NOMO-1 treated with DMSO at 0.1 percent for 48 hours (cell line): ENCODE results near the gene PITX3.

Experiments used
- DNase-seq: peaks from one replicate; lab custom pipeline; 2025; ENCODE audit not compliant: unreplicated experiment; lab: John Stamatoyannopoulos, UW

Gene PITX3

DNA sequence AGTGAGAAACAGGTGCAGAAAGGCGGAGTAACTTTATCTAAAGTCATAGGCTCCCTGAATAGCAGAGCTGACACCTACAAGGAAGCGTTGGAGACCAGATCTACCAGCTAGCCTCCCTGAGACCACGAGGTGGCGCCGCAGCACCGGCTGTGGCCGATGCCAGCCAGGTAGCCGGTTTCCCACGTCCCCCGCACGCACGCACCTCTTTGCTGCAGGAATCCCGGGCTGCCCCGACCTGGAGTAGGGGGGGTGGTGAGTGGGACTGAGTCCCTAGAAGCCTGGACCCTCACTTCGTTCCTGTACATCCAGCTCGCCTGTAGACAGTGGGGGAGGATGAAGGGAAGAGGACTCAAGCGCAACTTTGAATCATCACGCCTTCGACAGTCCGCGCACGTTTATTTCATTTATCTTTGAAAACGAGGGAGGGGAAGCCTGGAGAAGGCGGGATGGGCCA is 11.5 kb downstream of the PITX3 start:
- DNase-seq, result peak; percentile 67

DNA sequence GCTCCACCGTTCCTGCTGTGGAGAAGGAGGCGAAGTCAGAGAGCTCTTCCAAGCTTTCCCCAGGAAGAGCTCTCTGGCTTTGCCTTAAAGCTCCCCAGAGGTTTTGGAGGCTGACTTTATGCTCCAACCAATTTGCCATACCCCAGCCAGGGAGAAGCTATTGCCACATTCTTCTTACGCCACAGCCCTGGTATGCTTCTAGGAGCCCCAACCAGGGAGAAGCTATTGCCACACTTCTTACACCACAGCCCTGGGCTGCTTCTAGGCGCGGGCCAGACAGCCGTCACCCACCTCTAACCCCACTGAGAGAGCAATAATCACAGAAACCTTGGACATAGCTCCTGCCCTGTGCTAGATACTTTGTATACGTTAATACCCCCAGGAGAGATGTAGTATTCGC is 14.3 kb downstream of the PITX3 start:
- DNase-seq, result peak; percentile 89

GRCh38 chr10:102226542-102226870 is 14.8 kb downstream of the PITX3 start:
- DNase-seq, result no peak

DNA sequence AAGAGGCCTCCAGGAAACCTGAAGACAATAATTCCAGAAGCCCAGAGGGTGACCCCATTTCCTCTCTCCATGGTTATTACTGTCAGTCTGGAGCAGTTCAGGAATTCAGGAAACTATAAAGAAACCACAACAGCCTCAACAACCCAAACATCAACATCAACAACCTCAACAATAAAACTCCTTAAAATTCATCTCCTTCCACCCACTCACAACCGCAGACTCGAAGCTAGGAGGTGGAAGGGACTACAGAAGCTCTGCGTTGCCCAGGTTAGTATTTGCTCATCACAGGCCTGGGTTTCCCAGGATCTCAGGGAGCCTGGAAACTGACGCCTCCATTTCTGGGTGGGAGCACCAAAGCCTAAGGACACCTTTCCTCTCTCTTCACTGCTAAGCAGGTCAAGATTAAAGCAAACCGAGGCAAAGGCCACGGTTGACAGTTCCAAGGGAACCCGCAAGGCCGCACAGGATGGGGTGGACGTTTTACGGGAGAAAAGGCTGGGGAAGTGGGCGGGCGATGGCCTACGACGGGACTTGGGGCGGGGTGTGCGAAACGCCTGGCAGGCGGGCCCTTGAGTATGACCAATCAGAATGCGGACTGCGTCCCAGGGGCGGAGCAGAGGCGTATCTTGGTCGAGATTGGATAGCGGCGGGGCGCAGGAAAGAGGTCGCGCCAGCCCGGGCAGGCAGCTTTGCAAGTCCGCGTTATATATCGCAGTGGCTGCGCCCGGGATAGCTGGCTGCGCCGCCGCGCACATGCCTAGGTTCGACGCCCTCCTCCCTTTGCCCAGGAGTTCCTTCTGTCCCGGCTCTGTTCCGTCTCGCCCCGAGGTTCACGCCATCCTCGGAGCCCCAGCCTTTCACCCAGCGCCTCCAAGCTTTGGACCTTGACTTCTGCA is 15.4 kb downstream of the PITX3 start, which contains the start of gene ELOVL3:
Gene ELOVL3 (plus strand): TSS at position 654 of the 896 bp plus-strand sequence. CDS start 250 bp downstream, outside the sequence.
- peak; percentile 97 for DNase-seq

DNA sequence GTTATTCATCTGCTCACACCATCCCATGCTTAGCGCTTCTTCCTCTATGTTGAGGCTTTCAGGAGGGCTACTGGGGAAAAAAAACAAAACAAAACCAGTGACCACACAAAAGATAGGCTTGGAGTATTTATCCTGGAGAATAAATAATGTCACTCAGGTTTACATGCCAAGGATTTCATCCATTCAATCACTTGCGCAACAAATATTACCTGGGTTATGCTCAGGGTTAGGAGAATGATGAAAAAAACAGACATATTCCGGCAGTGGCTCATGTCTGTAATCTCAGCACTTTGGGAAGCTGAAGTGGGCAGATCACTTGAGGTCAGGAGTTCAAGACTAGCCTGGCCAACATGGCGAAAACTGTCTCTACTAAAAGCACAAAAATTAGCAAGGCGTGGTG is 18.5 kb downstream of the PITX3 start:
- no peak for DNase-seq

DNA sequence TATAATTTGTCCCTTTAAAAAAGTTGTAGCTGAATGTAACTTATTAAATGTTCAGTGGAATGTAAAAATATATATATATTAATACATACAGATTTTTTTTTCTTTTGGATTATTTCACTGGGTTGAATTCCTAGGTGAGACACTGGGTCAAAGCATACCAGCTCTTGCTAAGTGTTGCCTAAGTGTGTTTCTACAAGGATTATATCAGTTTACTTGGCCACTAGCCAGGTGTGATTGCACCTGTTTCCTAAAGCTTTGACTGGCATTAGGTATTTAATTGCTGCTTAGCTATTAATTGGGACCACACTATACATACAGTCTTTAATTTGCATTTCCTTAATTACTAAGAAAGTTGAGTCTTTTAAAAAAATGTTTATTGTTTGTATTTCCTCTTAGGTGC is 20.7 kb downstream of the PITX3 start:
- no peak for DNase-seq

DNA sequence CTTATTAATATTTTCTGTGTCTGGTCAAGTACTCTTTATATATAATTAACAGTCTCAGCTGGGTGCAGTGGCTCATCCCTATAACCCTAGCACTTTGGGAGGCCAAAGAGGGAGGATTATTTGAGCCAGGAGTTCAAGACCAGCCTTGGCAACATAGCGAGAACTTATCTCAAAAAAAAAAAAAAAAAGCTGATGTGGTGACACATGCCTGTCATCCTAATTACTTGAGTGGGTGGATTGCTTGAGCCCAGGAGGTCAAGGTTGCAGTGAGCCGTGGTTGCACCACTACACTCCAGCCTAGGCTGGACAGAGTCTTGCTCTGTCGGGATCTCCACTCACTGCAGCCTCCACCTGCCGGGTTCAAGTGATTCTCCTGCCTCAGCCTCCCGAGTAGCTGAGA is 21.9 kb downstream of the PITX3 start:
- no peak for DNase-seq

DNA sequence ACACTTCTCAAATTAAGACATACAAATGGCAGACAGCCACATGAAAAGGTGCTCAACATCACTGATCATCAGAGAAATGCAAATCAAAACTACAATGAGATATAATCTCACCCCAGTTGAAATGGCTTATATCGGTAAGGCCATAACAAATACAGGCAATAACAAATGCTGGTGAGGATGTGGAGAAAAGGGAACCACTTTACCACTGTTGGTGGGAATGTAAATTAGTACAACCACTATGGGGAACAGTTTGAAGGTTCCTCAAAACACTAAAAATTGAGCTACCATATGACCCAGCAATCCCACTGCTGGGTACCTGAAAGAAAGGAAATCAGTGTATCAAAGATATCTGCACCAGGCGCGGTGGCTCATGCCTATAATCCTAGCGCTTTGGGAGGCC is 27.7 kb downstream of the PITX3 start:
- DNase-seq, result peak; percentile 58

GRCh38 chr10:102211615-102212299 is 29.6 kb downstream of the PITX3 start:
- peak; percentile 36 for DNase-seq

DNA sequence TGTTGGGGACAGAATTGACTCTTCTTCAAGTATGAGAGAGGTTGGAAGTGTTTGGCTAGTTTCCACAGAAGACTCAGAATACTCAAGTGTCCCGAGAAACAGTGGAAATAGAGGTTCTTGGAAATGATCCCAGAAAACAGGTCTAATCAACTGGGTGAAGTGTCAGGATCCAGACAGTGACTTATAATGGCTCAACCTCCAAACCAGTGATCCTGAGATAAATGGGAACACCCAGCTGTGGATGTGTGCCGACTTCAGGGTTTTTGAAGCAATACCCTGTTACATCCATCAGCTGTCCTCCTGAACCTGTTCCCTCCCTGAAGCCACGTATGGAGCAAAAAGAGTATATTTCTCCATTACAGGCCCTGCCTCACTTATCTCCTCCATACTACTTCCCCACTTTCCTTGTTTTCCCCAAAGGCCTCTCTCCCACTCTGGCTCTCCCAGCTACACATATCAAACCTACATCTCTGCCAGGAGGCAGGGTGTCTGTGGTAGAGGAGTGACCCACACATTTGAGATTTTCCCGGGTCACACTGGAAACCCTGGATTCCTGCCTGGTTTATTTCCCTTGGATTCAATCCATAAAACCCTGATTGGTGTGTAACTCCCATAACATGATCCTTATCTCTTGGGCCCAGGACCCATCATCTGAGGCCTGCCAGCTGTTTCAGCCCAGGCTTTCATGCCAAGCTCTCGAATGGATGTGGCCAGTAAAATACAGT is 32.8 kb downstream of the PITX3 start:
- no peak for DNase-seq

DNA sequence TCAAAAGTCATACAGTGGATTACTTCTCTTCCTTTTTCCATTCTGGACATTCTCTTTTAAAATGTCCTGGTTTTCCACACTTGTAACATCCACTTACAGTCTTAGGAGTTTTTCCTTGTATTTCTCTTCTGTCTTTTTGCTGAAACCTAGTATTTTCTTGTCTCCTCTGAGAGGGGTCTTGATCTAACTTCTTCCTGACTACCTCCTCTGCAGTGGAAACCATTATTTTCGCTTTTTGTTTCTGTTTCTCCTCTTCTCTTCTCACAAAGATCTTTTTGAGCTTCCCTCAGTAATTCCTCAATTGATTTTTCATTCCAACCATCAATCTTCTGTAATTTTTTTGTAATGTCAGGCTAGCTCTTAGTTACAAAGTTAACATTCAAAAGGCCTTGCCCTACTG is 38.9 kb downstream of the PITX3 start:
- DNase-seq, result no peak

- peak; percentile 13 for DNase-seq
Measured at GRCh38 chr10:102200751-102201640, 40.3 kb downstream of the PITX3 start.

DNA sequence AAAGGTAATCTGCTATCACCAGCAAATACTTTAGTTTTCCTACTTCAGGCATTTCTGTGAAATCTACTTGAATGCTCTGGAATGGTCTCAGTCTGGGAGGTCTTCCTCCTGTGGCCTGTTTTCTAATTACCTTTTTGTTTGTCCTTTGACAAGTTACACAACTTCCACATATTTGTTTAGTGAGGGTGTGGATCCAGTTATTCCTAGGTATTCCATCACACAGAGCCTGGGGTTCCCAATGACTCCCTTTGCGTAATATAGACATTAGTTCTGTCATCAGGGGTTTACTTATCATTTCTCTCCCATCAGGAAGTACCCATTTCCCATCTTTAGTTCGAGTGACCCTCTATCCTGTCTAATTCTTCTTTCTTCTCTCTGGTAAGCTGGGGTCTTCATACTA is 43.3 kb downstream of the PITX3 start:
- DNase-seq, result no peak

GRCh38 chr10:102196893-102197292 is 44.4 kb downstream of the PITX3 start:
- no peak for DNase-seq

- DNase-seq, result no peak
Measured at GRCh38 chr10:102195296-102195870, 45.9 kb downstream of the PITX3 start.

DNA sequence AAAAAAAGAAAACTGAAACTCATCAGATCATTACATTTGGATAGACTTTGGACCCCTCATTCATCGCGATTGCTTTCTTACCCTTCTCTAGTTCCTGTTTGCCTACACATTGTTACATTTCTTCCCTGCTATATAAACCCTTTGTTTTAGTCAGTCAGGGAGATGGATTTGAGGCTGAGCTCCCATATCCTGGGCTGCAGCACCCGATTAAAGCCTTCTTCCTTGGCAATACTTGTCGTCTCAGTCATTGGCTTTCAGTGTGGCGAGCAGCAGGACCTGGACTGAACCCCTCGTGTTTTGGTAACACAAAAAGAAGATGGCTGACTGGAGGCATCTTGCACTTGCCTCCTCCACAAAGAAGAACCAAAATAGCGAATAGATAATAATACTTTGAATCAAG is 49.4 kb downstream of the PITX3 start:
- DNase-seq, result no peak

GRCh38 chr10:102188941-102189898 is 52.1 kb downstream of the PITX3 start:
- peak; percentile 27 for DNase-seq

- no peak for DNase-seq
Measured at GRCh38 chr10:102188298-102188940, 52.9 kb downstream of the PITX3 start.
